K562 (cell line): ENCODE measurements around the gene RALY. TPM values are rescaled to one million over a fixed set of nuclear protein-coding genes. Genes with fewer than 3 reads are reported as not detected.
A peak's percentile ranks its signal among the peaks of the same experiment; 100 is the strongest.

Source experiments
- ASH1L ChIP-seq: fragments of 450-650 bp; IDR thresholded peaks from 2 replicates; pipeline ENCODE4 v1.6.1; 2018; ENCODE audit warnings: borderline replicate concordance, mild to moderate bottlenecking, low read depth; ENCODE audit not compliant: partially characterized antibody
- FOXM1 ChIP-seq, 2 experiments: fragments of 450-650 bp in 1 of 2; sonication (generic) in 1 of 2; formaldehyde crosslinking in 1 of 2; IDR thresholded peaks; 2 replicates each; pipeline versions ENCODE4 v1.6.1 to v1.9.0; 2017 to 2022; ENCODE audit warnings: low read depth in 2 of 2, mild to moderate bottlenecking in 2 of 2, missing genetic modification reagents in 1 of 2, moderate library complexity in 1 of 2
- MCM7 ChIP-seq, 2 experiments: fragments of 450-650 bp; IDR thresholded peaks; 2 replicates each; pipeline ENCODE4 v1.6.1; 2016 to 2018
- PHF8 ChIP-seq: fragments of 200-600 bp; sonication (generic); IDR thresholded peaks from 2 replicates; pipeline ENCODE4 v1.6.1; 2012; ENCODE audit warnings: mixed run types, mild to moderate bottlenecking, inconsistent platforms, low read length, moderate library complexity, borderline replicate concordance
- PREB ChIP-seq: sonication (generic); formaldehyde crosslinking; IDR thresholded peaks from 2 replicates; pipeline ENCODE4 v1.8.1; 2023; ENCODE audit warnings: mild to moderate bottlenecking, missing genetic modification reagents
- PRPF4 ChIP-seq: fragments of 200-400 bp; formaldehyde crosslinking; IDR thresholded peaks from one replicate; pipeline ENCODE4 v1.6.1; 2017; ENCODE audit warnings: low read length, low read depth, mild to moderate bottlenecking; ENCODE audit not compliant: insufficient read depth, poor library complexity, severe bottlenecking
- RBM14 ChIP-seq: fragments of 200-400 bp; formaldehyde crosslinking; IDR thresholded peaks from 2 replicates; pipeline ENCODE4 v1.6.1; 2018; ENCODE audit warnings: low read depth, mild to moderate bottlenecking, low read length, moderate library complexity, borderline replicate concordance; ENCODE audit not compliant: insufficient read depth
- STAT5A ChIP-seq: IDR thresholded peaks from 2 replicates; pipeline ENCODE4 v1.6.1; 2012; ENCODE audit warnings: low read length, inconsistent platforms, borderline replicate concordance
- THAP7 ChIP-seq: fragments of 250-450 bp; sonication (Bioruptor Pico); IDR thresholded peaks from 2 replicates; pipeline ENCODE4 v1.5.0; 2021
- ZBTB8A ChIP-seq: fragments of 450-650 bp; IDR thresholded peaks from 2 replicates; pipeline ENCODE4 v1.6.1; 2018; ENCODE audit warnings: mild to moderate bottlenecking, moderate library complexity; ENCODE audit not compliant: partially characterized antibody
- ZNF354B ChIP-seq: fragments of 250-450 bp; sonication (Bioruptor Pico); IDR thresholded peaks from 2 replicates; pipeline ENCODE4 v1.4.0; 2020
- ZNF407 ChIP-seq: fragments of 450-650 bp; IDR thresholded peaks from 2 replicates; pipeline ENCODE4 v1.6.1; 2016; ENCODE audit warnings: low read depth
- ZNF551 ChIP-seq: fragments of 250-450 bp; sonication (Bioruptor Pico); IDR thresholded peaks from 2 replicates; pipeline ENCODE4 v1.5.0; 2021; ENCODE audit warnings: mild to moderate bottlenecking, moderate library complexity
- ZNF639 ChIP-seq, 2 experiments: fragments of 200-800 bp in 1 of 2; sonication (Bioruptor generic) in 1 of 2; sonication (generic) in 1 of 2; formaldehyde crosslinking in 1 of 2; IDR thresholded peaks in 1 of 2; conservative IDR thresholded peaks in 1 of 2; 2 replicates each; pipeline versions ENCODE4 v1.5.0 to v1.6.1; 2016 to 2020; ENCODE audit warnings: missing compliant biosample characterization in 1 of 2, missing genetic modification characterization in 1 of 2, missing genetic modification reagents in 1 of 2
- polyA plus RNA-seq, 8 experiments: library from polyadenylated mRNA; depleted of rRNA in 4 of 8; stranded (reverse) in 5 of 8; unstranded in 3 of 8; fragments of >200 nt; fragmentation: Nextera tagmentation in 2 of 8; fragmentation: Illumina TruSeq in 1 of 8; extraction: Ambion mirVana in 2 of 8; extraction: Trizol in 1 of 8; gene quantifications; 2 replicates each; pipeline versions ENCODE4 v1.2.1 to v1.2.3, GENCODE V29; 2011 to 2014; ENCODE audit warnings: inconsistent platforms in 1 of 8, missing spikeins in 1 of 8
- total RNA-seq, 7 experiments: library from RNA; depleted of rRNA in 6 of 7; stranded (reverse); fragments of >200 nt in 6 of 7; fragmentation: Illumina TruSeq in 2 of 7; extraction: Trizol in 2 of 7; gene quantifications; 2 replicates each; pipeline versions ENCODE4 v1.2.1 to v1.2.3, GENCODE V29; 2011 to 2021; ENCODE audit warnings: low replicate concordance in 1 of 7

The RALY gene
- total and polyA plus RNA-seq, 9 of the 15 experiments (the other 6 are each of a cell fraction or from before 2014, with no cell fraction given), result 0.80 to 207 (median 128) TPM

- no peak for TF ChIP-seq ZBTB8A
- TF ChIP-seq PRPF4, result no peak
- 0 out of 2 replicates have a peak, but pooled peaks have one; percentile 12 for TF ChIP-seq RBM14
- TF ChIP-seq FOXM1 (IDR thresholded peaks at IDR 0.05; ENCODE audit: low read depth), result no peak
- no peak for TF ChIP-seq FOXM1 (CRISPR knock-in tag; IDR thresholded peaks at IDR 0.05; ENCODE audit: low read depth)
- TF ChIP-seq THAP7 (CRISPR knock-in tag), result no peak
- TF ChIP-seq ASH1L, result peak; percentile 50
- TF ChIP-seq MCM7 (IDR thresholded peaks at IDR 0.05), result no peak
- TF ChIP-seq ZNF354B, result no peak
- no peak for TF ChIP-seq ZNF551 (CRISPR knock-in tag)
- no peak for TF ChIP-seq PREB (CRISPR knock-in tag)
- TF ChIP-seq ZNF407, result no peak
- peak; percentile 86 for TF ChIP-seq PHF8
- no peak for TF ChIP-seq STAT5A
- peak in 1 of 2 experiments; percentile 73; a peak in 2 of 4 replicates for TF ChIP-seq ZNF639 (CRISPR knock-in tag; conservative IDR thresholded peaks at IDR 0.05 in 1 of 2, IDR thresholded peaks at IDR 0.05 in 1 of 2)
These were observed at the start of gene RALY (continued) for GRCh38 chr20:33993576-33994221.
